Muscle of back (tissue), 13 donors: ENCODE results near the gene SERPINB5. TPM values are rescaled to one million over a fixed set of nuclear protein-coding genes. Genes with fewer than 3 reads are reported as not detected.
"Not testable (repeated sequence)": the region's sequence is repeated elsewhere in the genome, so short reads cannot be mapped to it uniquely, and the experiment has no call there.

Experiments used
- DNase-seq, 3 donors: peaks; one replicate each; pipeline versions ENCODE4 v3.0.0 to v3.0.0-alpha.2; 2013
- long read RNA-seq, 9 donors: transcript quantifications; one replicate each; lab custom pipeline, GENCODE V29; 2026
- polyA plus RNA-seq, 10 donors: library from polyadenylated mRNA; unstranded; fragments of 120-200 nt; gene quantifications; one replicate each; pipeline ENCODE4 v1.2.1, GENCODE V29; 2013; ENCODE audit not compliant: insufficient read length in 10 of 10

SERPINB5 gene, protein sequence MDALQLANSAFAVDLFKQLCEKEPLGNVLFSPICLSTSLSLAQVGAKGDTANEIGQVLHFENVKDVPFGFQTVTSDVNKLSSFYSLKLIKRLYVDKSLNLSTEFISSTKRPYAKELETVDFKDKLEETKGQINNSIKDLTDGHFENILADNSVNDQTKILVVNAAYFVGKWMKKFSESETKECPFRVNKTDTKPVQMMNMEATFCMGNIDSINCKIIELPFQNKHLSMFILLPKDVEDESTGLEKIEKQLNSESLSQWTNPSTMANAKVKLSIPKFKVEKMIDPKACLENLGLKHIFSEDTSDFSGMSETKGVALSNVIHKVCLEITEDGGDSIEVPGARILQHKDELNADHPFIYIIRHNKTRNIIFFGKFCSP
- polyA plus RNA-seq: 1 to 10 TPM in 2 of 10 donors, not detected in 8; 5.6 to 9.8 TPM
- long read RNA-seq, donor 1: 0 reads
- long read RNA-seq, donor 2: 0 reads
- long read RNA-seq, donor 3: 0 reads
- long read RNA-seq, donor 4: 0 reads
- long read RNA-seq, donor 5: 0 reads
- long read RNA-seq, donor 6: 0 reads
- long read RNA-seq, donor 7: 0 reads
- long read RNA-seq, donor 8: 0 reads
- long read RNA-seq, donor 9: 0 reads

DNA sequence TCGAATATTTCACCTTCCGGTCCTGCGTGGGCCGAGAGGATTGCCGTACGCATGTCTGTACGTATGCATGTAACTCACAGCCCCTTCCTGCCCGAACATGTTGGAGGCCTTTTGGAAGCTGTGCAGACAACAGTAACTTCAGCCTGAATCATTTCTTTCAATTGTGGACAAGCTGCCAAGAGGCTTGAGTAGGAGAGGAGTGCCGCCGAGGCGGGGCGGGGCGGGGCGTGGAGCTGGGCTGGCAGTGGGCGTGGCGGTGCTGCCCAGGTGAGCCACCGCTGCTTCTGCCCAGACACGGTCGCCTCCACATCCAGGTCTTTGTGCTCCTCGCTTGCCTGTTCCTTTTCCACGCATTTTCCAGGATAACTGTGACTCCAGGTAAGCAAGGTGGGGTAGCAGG, at the start of gene SERPINB5:
TSS of gene SERPINB5 (plus strand) at position 291 of the 400 bp plus-strand sequence. CDS start 7,471 bp downstream, outside the sequence.
- no peak for DNase-seq

DNA sequence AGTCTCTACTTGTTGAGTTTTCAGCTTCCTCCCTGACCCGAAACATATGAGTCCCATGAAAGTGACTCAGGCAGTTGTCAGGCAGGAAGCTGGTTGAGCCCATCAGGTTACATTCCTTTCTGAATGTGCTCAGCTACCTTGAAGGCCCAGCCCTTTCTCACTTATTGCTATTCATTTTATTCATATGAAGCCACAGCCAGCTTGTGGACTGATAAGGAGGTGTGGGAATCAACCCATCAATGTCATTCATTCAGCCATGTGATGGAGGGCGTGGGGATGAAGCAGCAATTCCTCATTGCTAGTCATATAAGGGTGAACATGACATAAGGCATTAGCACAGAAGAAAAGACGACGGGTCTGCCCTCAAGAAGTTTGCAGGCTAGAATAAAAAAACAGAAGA, 49.2 kb upstream of the SERPINB5 start:
- no peak for DNase-seq

DNA sequence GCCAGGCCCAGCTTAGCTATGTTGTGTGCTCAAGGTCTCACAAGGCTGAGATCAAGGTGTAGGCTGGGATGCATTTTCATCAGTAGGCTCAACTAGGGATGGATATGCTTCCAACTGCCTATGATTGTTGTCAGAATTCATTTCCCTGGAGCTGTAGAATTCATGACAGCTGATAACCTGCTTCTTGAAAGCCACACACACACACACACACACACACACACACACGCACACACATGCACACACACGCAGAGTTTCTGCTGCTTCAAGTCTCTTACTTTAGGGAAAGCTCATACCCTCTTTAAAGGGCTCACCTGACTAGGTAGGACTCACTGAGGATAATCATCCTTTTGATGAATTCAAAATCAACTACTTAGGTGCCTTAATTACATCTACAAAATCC, 46.2 kb upstream of the SERPINB5 start:
- no peak for DNase-seq

DNA sequence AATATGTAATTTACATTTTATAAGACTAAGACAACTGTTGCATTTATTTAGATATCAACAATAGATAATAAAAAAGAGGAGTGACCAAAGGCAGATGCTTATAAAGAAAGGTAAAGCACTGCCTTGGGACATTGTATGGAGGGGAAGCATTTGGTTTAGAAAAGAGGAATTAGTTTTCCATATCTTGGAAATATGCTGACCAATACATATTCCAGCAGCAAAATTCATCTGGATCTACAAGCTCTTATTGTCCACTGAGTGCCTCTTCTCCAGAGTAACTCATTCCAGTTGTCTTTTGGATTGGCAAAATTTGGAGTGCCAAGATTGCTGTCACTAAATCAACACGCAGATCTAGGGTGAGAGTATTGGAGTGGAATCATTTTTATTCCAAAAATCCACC, 45.6 kb upstream of the SERPINB5 start:
- DNase-seq: no peak

DNA sequence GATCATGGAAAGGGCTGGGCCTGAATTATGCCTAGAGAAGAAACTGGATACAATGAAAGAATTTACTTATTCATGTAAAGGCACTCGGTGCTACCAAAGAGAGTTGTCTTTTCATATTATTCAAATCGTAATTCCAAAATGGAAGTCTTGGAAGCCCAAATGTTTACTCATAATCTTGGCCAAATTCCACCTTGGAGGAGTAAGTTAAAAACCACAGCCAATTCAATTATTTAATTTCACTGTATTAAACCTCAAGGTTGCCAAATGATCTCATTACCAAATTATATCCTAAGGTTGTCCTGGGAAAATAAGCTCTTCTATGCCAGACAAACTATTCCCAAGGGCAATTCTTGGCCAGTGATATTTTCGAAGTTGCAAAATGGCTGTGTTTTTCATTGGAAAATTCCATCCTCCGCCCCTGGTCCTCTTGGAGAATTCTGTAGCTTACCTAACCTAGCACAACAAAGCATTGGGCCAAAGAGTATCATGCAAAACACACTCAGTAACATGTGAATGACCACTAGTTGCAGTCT, 43.4 kb upstream of the SERPINB5 start:
- DNase-seq: peak; percentile 56 to 86 (median 79)

DNA sequence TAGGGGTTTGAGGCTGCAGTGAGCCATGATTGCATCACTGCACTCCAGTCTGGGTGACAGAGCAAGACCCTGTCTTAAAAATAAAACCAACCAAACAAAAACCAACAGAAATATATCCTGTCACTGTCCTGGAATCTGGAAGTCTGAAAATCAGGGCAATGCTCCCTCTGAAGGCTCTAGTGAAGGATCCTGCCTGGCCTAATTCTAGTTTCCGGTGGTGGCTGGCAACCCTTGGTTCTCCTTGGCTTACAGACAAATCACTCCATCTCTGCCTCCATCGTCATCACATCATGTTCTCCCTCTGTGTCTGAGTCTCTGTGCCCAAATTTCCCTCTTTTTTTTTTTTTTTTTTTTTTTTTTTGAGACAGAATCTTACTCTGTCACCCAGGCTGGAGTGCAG, 38.6 kb upstream of the SERPINB5 start:
- no peak for DNase-seq

DNA sequence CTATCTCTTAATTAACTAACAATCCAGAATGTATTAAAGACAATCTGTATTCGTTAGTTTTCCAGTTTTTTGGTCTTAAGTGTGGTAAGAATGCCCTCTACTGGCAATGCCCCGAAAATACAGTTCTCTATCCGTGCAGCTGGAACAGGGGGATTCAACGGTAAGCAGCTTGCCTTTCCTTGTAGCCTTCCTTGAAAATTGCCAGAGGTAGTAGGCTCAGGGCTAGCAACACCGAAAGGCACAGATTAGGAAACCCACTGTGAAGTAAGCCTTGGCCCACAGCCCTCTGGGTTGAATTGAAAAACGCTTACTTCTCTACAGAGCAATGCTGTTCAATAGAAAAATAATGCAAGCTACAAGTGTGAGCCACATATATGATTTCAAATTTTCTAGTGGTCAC, 37.4 kb upstream of the SERPINB5 start:
- DNase-seq: peak; percentile 54 to 84 (median 62)

DNA sequence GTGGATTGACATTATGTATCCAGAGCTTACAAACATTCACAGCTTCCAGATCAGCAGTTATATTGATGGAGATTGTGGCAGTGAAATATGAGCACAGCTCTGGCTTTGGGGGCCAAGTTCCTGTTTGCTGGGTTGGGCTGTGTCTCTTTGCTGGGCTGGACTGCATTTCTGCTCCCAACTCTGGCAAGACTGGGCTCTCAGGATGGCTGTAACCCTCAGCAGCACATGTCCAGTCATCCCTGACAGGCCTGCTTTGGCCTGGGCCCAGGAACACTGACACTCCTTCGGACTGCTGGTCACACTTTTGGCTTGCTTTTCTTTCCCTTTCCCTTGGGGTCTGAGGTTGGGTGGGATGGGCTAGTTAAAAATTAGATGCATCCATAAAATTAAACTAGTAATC, 36.5 kb upstream of the SERPINB5 start:
- DNase-seq: peak in 1 of 3 donors; percentile 58

DNA sequence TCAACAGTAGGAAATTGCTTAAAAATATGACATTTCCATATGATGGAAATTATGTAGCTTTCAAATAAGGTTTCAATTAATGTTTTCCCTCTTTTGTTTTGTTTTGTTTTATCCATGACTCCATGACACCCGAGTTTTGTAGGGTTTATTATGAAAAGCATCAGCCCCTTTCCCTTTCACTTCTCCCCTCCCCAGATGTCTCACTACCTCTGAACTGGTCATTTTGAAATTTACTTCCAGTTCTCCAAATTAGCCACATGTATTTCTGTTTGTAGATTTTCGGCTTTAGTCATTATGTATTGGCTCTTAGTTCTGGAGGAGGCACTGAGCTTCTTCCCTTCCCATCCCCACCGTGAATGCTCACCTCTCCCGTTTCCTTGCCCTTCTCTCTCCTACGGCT, 35.9 kb upstream of the SERPINB5 start:
- DNase-seq: no peak

DNA sequence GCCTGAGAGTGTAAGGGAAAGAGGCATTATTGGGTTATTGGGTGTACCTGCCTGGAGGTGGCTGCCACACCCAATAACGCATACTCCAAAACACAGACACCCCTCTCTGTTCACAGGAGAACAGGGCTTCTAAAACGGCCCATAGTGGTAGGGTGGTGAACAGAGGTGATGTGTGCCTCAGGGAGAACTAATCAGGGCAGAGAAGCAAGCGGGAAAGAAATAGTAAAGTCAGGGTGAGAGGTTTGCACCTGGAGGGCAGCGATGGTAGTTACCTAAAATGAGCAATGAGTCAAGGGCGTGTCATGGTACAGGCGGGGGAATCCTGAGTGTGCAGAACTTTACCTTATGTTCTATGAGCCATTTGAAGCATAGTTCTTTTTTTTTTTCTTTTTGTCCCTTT, 32.9 kb upstream of the SERPINB5 start:
- DNase-seq: no peak

DNA sequence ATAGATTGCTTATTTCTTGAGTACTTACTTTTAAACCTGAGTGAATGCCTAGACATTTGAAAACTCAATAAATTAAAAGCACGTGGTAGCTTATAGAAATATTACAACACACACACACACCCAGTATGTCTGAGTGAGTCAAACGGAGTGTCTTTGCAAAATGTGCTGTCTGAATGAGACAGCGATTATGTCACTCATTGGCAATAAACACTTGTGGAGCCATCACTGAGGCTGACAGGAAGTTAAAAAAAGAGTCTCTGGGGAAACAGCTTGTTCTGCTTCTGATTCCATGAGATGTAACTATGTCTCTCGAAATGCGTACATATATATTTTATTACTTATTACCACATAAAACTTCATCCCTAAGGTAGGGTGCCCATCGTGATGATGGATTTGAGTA, 32.2 kb upstream of the SERPINB5 start:
- peak; percentile 73 to 86 (median 82) for DNase-seq

DNA sequence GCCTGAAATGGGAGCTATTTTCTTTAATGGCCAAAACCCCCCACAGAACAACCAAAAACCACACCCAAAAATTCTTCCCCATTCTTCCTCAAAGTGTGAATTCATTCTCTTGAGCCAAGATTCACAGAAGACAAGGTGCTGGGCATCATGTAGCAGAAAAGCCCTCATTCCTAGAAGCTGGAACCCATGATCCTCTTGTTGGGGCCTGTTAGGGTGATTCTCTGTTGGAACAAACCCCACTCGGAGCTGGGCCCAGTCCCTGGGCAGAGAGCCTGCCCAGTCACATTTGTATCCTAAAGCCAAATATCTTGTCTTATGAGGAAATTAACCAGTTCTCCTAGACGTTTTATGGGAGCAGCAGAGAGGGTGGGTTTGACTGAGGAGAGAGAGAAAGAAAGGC, 31.7 kb upstream of the SERPINB5 start:
- no peak for DNase-seq

DNA sequence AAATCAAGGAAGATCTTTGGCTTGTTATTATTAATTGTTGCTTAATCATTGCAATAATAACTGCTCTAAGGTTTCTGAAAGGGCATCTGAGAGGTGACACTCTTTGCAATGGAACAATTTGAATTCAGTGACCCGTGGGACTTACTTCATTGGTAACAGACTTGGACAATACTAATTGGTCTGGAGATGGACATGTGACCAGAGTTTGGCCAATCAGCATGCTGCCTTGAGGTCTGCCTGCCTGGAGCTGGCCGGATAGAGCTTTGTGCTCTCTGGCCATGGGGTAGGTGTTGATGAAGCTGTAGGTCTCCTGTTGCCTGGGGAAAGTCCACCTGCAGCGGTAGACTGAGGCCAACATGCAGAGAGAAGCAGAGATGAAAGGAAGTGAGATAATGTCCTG, 30.5 kb upstream of the SERPINB5 start:
- no peak for DNase-seq

DNA sequence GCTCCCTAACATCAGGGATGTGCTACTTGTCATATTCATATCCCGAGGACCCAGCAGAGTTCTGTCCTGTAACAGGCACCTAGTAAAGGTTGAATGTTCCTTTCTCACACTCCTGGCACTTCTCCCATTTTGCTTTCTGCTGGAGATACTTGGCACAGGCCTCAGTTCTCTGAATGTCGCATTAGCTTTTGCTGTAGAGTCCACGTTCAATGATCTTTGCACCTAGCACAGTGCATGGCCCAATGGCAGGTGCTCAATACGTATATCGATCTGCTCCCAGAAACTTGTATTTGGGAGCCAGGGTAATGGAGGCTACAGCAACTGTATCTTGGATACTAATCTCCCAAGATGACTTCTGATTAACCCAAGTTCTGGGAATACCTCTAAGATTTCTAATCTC, 29.7 kb upstream of the SERPINB5 start:
- DNase-seq: no peak

DNA sequence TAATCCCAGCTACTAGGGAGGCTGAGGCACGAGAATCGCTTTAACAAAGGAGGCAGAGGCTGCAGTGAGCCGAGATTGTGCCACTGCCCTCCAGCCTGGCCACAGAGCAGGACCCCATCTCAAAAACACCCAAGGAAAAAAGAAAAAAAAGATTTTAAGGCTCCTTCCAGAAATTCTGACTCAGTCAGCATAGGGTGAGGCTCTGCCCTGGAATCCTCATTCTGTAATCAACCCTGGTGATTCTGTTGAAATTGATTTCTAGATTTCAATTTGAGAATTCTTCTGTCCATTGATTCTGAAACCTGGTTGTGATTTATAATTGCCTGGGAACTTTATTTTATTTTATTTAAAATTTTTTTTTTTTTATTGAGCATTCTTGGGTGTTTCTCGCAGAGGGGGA, 27.3 kb upstream of the SERPINB5 start:
- DNase-seq: no peak

DNA sequence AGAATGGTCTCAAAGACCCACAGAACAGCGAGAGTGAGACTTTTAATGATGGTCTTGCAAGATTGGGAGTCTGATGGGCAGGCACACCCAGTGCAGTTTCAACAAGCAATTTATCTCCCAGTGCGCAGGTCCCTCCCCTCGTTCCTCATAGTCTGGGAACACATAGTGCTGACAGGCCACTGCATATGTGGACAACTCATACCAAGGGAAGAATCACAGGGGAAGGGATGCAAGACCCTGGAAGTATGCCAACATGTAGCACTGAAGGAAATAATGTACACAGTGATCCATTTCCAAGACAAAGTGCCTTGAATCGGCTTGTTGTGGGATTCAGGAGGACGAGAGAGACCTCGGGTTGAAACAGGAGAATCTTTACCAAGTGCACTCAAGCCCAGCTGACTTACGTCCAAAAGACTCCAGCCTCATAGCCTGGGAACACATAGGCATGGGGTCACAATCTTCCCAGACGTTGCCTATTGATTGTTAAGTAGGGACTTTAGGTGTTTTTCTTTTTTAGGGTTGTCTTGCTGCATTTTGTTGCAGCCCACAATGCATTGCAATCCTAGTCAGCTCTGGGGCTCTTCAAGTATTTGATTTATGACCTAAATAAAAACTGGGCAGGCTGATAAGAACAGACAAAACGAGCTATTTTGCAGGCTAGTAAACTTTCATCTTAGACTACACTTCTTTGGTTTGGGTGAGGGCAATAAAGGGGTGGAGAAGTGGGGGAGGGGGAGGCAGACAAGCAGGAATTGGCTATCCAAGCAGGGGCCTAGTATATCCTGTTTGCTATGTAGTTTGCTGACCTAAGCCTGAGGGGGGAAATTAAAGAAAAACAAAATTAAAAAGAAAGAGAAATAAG, 24.7 kb upstream of the SERPINB5 start:
- peak in 1 of 3 donors; percentile 68 for DNase-seq

DNA sequence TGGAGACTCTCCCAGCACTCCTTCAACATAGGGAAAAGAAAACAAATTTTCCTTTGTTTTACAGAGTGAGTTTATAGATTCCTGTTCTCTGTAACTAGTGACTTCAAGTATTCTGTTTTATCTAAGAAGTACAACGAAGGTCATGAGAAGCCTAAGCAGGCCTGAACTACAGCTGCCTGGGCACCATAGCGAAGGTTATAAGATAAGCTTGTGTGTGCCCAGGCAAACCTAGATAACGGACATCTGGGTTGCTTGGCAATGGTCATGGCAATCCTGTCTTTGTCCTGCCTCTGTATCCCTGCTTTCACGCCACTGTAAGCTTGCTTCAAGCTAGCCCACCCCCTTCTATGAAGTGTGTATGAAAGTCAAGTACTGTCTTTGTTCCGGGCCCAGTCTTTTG, 24.0 kb upstream of the SERPINB5 start:
- not testable (repeated sequence) for DNase-seq

DNA sequence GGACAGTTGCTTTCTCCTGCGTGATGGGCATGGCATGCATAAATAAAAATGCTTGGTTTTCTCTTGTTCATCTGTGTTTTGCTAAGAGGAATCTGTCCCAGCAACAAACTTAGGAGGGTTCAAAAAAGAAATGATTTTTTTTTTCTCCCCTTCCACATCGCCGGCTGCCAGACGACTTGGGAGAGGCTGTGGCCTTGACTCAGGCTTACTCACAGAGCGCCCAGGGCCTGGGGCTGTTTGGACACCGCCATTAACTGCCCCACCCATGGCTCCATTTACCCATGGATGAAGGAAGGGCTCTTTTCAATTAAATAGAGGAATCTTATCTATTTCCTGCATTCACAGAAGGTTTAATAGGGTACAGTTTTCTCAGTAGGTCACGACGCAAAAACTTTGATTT, 22.3 kb upstream of the SERPINB5 start:
- DNase-seq: no peak

DNA sequence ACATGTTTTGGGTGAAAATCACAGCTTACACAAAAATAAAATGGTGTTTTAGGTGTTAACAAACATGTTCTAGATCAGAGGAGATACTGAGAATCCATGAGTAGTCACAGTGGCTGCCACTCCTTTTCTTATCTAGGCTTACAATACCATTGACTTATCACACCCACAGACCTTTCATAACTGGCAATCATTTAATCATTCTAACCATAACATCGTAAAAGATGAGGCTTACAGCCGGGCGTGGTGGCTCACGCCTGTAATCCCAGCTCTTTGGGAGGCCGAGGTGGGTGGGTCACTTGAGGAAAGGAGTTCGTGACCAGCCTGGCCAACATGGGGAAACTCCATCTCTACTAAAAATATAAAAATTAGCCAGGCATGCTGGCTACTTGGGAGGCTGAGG, 18.8 kb upstream of the SERPINB5 start:
- DNase-seq: no peak

DNA sequence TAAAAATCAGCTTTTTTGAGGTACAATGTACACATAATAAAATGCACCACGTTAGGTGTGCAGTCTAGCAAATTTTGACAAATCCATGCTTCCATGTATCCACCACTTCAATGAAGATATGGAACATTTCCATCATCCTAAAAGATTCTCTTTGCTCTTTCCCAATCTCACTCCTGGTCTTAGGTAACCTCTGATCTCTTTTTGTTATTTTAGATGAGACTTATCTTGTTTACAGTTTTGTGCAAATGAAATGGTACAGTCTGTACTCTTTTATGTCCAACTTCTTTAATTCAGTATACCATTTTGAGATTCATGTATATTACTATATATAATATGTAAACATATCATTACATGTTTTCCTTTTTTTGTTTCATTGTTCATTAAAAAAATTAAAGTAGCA, 16.3 kb upstream of the SERPINB5 start:
- DNase-seq: no peak

DNA sequence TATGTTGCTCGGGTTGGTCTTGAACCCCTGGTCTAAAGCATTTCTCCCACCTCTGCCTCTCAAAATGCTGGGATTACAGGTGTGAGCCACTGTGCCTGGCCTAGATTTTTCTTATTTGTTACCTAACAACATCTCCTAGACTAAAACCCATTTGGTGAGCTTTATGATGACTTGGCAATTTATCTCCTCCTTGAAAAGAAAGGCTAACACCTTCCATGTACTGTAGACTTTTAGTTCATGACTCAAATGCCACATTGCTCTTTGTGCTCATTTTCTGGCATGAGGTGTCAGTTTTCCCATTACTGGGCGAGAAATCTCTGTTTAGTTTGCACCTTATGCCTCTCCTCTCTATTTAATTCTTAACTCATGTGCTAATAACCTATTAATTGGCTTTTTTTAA, 12.3 kb upstream of the SERPINB5 start:
- no peak for DNase-seq

DNA sequence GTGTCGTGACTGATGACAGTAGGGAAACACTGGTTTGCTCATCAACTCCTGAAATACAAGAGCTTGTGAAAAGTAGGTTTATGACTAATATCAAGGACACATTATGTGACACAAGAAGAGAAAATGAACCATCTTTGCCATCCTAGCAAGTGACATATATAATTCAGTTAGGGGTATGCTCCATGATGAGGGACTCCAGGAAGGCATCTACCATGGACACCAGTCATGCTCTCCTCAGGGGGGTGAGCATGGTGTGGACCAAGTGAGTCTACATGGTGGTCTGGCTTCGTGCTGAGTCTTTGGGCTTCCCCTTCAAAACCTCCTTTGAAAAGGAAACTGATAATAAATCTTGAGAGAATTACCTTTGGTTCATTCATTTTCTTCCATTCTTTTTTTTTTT, 11.7 kb upstream of the SERPINB5 start:
- no peak for DNase-seq
